HG02678 (cell line): Measurements from ENCODE around the gene CEP76.
"Not testable (repeated sequence)": the region's sequence is repeated elsewhere in the genome, so short reads cannot be mapped to it uniquely, and the experiment has no call there.

ENCODE experiments used
- ATAC-seq: cut with Tn5 transposase; IDR thresholded peaks from one replicate; pipeline ENCODE4 v1.9.1; 2021; ENCODE audit warnings: mild to moderate bottlenecking, moderate library complexity; ENCODE audit not compliant: unreplicated experiment

CEP76 gene

DNA sequence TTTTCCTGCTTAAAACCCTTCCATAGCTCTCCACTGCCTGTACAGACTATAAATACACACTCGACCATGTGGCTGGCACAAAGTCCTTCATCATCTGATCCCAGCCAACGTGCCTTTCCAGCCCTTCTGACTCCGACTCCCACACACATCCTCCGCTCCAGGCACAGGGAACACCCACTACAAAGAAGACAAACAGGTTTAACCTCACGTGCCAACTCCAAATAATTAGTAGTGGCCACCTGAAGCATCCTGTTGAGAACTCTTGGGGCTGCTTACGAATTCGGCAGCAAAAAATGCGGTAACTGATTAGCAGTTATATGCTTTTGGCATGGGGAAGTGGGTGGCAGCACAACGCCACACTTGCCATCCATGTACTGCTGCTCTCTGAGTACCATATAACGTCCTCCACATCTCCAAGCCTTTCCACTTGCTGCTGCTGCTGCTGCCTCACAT lies 56.7 kb downstream of the CEP76 start:
- no peak for ATAC-seq

DNA sequence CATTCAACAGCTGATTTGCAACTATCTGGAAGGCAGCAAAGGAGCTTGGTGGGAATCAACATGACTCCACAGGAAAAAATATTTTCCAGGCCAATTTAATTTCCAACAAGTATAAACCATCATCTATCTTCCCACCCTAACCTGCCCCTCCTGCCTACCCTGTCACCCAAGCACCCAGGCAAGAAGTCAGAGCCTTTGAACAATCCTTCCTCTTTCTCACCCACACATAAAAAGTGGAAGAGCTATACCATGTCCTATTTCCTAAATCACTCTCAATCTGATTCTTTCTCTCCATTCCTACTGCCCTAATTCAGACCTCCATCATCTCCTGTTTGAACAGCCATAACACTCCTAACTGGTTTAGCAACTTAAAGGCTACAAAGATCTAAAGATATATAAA lies 57.3 kb downstream of the CEP76 start:
- ATAC-seq, result no peak

DNA sequence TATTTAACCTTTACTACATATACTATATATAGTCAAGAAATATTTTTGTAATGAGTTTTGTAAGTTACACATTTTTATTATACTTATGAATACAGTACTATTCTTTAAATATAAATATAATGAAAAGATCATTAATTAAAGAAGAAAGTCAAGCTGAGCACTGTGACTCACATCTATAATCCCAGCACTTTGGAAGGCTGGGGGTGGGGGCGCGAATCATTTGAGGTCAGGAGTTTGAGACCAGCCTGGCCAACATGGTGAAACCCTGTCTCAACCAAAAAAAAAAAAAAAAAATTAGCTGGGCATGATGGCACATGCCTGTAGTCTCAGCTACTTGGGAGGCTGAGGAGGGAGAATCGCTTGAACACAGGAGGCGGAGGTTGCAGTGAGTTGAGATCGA lies 58.8 kb downstream of the CEP76 start:
- not testable (repeated sequence) for ATAC-seq

DNA sequence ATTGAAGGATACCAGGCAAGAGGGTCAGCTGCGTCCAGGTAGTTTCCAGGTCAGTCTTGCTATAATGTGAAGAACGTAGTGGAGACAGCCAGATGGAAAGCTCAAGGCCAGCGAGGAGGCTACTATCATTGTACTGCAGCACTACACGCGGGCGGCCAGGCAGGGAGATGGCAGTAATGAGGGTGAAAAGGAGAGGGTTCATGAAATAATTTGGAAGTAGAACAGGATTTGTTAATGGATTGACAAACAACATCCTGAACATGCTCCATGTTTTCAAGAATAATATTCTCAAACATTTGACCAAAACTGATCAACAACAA lies 61.7 kb downstream of the CEP76 start:
- ATAC-seq, result no peak

DNA sequence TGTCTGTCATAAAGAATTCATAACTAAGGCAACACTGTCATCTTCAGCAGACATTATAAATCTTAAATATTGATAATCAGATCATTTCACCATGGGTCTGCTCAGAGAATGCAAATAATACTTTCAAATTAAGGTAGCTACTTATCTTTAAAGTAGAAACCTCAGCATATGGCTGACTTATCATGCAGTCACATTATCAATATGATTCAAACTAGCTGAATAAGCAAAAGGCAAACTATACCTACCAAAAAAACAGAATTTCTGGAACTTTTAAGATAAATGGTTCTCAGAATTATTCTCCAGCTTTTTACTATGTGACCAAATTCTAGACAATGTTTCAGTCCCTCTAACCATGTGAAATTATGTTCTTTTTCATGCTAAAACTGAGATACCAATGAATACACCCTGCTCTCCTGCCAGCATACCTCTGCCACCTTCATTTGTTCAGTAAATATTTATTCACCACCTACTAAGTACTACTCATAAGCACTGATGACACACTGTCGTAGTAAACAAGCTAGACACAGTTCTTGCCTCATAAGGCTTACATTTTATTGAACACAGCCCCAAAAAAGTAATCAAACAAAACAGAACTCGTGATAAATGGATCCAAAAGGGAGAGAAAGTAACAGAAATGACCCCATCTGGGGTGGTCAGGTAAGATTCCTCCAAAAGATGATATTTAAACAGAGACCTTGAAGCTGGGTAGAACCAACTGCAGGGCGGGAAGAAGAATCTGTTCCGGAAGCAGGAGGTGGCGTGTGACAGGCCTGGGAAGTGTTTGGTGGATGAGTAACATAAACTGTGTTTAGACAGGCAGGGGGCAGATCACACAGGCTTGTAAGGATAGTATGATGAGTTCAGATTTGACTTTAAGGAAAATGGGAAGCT lies 62.3 kb downstream of the CEP76 start:
- ATAC-seq, result no peak

DNA sequence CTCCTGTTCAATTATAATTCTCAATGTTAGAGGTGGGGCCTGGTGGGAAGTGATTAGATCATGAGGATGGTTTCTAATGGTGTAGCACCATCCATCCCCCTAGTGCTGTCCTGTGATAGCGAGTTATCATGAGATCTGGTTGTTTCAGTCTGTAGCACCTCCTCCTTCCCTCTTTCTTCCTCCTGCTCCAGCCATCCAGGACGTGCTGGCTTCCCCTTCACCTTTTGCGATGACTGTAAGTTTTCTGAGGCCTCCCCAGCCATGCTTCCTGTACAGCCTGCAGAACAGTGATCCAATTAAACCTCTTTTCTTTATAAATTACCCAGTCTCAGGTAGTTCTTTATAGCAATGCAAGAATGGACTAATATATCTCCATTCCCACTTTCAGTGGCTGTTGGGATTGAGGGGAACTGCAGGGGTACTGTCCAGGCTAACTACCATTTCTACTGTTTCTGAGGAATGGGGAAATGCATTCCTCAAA lies 63.8 kb downstream of the CEP76 start:
- ATAC-seq, result no peak

DNA sequence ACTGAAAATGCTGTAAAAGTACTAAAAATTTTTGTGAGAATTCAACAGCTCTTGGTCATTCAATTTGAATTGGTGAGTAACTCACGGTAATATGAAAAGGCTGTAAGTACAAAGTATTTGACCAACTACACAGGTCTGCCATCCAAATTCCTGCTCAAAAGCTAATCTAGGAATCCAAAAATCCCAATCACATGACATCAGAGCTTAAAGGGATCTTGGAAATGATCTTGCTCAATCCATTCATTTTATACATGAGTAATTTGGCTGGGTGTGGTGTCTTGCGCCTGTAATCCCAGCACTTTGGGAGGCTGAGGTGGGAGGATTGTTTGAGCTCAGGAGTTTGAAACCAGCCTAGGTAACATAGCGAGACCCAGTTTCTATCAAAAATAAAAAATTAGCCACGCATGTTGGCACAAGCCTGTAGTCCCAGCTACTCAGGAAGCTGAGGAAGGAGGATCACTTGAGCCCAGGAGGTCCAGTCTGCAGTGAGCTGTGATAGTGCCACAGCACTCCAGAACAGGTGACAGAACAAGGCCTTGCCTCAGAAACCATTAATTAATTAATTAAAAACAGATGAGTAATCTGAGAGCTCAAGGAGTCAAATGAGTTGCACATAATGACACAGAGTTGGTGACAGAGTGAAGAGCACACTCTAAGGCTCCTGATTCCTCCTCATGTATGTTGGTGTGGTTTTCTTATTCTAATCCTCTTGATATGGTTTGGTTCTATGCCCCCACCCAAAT lies 64.5 kb downstream of the CEP76 start:
- no peak for ATAC-seq

DNA sequence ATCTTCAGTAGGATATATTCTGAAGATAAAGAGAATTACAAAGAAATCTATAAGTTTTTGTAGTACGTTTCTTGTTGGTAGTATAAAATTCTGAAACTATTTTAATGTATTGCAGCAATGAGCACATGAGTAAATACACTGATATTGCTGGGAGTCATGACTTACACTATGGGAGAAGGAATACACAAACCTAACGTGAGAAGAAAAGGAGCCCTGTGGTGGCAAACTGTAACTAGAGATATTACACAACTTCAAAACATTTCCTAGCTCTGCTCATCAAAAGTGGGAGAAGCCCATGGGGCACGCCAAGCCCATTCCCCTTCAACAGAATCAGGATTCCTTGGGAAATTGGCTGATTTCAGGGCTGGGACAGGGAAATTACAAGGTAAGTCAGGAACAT lies 65.1 kb downstream of the CEP76 start:
- ATAC-seq, result no peak

DNA sequence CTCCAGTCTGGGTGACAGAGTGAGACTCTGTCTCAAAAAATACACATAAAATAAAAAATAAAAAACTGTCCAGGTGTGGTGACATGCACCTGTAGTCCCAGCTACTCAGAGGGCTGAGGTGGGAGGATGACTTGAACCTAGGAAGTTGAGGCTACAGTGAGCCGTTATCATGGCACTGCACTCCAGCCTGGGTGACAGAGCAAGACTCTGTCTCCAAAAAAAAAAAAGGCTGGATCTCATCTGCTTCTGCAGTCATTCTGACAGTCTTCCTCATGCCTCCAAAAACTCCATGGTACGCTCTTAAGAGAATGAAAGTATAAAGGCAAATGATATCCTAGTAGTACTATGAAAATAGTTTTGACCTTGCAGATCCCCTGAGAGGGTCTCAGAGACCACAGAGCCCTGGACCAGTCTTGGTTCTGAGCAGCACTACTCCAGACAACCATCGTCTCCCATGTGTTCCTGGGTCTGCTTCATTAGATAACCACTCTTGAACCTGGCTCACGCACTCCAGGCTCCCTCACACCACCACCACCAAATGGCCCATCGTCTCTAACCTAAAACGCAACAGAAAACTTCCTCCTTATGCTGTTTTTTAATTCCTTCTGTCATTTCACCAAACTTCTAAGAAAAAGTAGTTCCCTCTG lies 70.6 kb downstream of the CEP76 start:
- ATAC-seq, result no peak

DNA sequence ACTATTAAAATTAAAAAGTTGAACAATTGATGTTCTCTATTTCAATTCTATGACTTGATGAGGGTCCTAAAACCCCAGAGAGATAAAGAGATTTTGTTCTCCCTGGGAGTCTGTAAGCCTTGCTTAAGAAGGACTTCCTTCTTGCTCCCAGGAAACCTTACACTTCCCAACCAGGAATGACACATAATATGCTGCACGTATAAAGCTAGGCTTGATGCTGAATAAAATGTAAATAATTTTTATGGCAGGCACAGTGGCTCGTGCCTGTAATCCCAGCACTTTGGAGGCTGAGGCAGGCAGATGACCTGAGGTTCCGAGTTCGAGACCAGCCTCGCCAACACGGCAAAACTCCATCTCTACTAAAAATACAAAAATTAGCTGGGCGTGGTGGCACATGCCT lies 72.4 kb downstream of the CEP76 start:
- ATAC-seq, result no peak

DNA sequence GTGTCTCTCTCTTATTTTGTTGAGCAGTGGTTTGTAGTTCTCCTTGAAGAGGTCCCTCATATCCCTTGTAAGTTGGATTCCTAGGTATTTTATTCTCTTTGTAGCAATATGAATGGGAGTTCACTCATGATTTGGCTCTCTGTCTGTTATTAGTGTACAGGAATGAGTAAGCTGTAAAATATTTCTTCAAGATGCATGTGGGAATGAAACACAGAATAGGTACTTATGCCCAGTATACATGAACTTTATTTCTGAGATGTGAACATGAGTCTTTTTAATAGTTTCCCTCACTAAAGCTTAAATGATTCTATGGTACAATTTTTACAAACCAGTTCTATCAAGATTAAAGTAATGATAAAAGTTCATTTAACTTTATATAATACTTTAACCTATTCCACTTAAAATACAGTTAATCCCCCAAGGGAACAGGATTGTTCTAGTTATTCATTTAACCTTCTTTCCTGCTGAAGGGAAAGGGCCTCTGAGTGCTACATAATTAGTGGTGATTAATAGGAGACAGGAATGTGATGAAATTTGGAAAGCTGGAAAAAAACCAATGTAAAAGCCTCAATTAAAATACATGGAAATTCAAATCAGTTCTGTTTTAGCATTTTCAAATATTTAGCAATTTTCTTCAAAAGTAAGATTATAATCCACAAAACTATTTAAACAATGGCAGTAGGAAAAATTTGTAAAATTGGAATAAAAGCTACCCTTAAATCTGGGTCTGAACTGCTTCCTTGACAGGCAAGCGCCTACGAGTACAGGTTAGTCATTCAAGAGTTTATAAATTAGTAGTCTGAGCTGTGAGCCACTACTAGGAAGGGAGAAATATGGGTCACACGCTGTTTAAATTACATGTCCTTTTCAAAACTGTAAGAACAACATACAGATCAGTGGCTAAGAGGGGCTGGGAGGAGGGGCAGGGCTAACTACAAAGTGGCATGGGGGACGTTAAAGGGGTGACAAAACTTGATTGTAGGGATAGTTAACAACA lies 73.5 kb downstream of the CEP76 start:
- no peak for ATAC-seq

DNA sequence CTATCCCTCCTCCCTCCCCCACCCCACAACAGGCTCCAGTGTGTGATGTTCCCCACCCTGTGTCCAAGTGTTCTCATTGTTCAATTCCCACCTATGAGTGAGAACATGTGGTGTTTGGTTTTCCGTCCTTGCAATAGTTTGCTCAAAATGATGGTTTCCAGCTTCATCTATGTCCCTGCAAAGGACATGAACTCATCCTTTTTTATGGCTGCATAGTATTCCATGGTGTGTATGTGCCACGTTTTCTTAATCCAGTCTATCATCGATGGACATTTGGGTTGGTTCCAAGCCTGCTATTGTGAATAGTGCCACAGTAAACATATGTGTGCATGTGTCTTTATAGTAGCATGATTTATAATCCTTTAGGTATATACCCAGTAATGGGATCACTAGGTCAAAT lies 75.3 kb downstream of the CEP76 start:
- ATAC-seq, result not testable (repeated sequence)

DNA sequence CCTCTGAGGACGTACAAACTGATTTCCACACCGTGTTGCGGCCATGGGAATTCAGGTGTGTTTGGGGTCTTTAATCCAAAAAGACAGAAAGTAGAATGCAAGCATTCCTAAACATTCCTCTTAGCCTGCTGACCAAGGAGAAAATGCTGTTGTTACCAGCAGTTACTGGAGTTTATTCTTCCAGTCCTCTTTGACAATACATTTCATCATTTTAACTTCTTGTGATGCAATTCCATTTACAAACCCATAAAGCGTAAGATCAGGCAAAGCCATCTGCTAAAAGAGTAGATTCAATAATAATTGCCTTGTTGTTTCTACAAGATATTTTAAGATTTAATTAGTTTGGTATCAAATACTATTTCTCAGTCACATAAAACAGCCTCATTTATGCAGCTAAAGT lies 77.3 kb downstream of the CEP76 start:
- ATAC-seq, result no peak
